Fibroblast of lung (primary cell): ENCODE data around the gene EEFSEC.

Experiments
- CTCF ChIP-seq, 2 donors: IDR thresholded peaks in 1 of 2; conservative IDR thresholded peaks in 1 of 2; 1 replicate in 1 of 2; 2 replicates in 1 of 2; pipeline ENCODE4 v1.5.1; 2011 to 2012; ENCODE audit warnings: low read length in 2 of 2, control low read depth in 1 of 2, inconsistent platforms in 1 of 2, low read depth in 1 of 2, mild to moderate bottlenecking in 1 of 2
- EZH2 ChIP-seq: IDR thresholded peaks from 2 replicates; pipeline ENCODE4 v1.5.1; 2012; ENCODE audit warnings: low read length, control low read depth, mild to moderate bottlenecking; ENCODE audit errors: missing control alignments

DNA sequence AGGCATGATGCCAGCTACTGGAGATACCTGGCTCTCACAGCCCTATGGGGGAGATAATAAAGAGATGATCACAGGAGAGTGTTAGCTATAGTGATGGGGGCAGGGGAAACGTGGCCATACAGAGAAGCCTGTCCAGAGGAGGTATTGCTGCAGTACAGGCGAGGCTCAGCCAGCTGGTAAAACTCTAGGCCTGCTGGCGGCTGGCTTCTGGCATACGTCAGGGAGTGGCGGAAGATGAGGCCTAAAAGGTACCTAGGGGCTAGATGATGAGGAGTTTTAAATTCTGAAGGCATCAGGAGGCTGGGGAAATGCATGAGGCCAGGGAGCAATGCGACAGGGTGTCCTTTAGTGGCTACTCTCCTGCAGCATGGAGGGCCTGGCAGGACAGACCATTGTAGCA, 110.7 kb downstream of the EEFSEC start:
- TF ChIP-seq CTCF (conservative IDR thresholded peaks at IDR 0.05 in 1 of 2, IDR thresholded peaks at IDR 0.05 in 1 of 2; ENCODE audit: low read depth in 1 of 2, low read length in 2 of 2) = no peak
- TF ChIP-seq EZH2 = no peak
